ENCODE measurements around the gene CBY2. TPM values are rescaled to one million over a fixed set of nuclear protein-coding genes. Genes with fewer than 3 reads are reported as not detected.

Gene CBY2
- total RNA-seq, 1 experiment from 2014 or later: not detected

DNA sequence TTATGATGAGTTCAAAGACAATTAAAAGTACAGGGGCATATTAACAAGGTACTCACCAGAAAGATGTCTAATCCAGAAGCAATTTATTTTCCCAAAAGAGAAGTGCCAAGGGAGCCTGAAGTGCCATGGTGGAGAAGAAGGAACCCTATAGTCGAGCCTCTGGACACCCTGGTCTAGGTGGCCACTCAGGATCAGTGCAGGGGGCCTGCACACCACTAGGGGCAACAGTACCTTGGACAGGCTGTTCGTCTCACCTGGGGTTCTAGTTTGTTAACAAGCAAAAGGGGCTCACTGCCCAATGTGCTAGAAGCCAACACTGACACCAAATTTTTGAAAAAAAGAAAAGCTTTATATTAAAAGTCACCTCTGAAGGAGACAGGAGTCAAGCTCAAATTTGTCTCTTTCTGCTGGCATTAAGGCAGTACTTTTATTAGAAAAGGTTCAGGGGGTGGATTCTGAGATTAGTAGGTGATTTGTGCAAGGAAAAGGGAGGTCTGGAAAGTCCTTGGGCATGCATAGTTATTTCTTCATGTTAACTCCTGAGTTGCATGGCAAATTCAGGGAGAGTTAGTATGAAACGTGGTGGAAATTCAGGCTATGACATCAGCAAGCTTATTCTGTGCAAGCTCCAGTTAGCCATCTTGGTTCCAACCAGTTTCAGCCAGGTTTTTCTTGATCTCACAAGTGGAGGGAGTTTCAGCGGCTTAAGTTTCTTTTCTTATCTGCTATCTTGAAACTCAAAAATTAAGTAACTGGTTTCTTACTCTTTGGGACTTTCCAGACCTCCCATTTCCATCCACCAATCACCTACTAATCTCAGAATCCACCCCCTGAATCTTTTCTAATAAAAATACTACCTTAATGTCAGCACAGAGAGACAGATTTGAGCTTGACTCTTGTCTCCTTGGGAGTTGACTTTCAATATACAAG, 884 bp upstream of the CBY2 start:
- DNase-seq (ENCODE audit: low read depth): no peak

DNA sequence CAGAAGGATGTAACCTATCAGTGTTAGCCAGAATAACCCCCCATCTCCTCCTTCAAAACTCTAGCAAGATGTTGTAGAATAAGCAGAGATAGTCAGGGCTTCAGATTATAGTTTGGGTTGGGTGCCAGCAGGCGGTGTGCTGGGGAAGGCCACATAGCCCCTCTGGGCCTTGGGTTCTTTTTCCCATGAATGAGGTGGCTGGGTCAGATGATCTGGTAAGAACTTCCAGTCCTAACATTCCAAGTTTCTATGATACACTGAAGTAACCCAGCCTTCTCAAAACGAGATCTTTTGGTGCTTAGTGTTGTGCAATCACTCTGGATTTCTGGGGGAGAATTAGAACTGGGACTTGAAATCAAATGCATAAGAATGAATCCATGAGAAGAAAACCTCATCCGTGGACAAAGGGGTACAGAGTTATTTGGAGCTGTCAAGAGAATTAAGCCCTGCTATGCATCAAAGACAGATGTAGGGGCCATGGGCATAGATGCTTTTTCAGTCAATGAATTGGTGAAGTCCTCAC, 810 bp downstream of the CBY2 start:
- no peak for DNase-seq (ENCODE audit: low read depth)

DNA sequence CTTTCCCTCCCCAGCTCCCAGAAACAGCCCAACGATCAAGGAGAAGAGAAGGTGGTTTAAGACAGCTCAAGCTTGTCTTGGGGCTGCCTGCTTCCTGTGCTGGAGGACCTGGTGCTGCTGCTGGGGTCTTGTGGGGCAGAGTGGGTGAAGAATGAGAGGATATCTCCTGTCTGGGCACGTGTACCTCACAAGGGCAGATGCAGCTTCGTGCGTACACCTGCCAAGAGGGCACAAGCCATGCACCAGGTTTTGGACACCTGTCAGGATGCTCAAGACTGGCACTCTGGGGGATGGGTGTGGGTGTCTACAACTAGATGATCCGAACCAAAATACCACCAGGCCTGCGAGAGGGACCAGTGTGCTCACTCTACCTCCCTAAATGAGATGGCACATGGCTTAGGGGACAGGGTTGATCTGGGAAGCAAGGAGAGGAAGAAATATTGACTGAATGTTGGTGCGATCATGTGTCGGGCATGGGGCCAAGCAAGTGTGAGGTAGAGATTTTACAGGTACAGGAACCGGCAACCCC, 2.2 kb downstream of the CBY2 start:
- no peak for DNase-seq (ENCODE audit: low read depth)

DNA sequence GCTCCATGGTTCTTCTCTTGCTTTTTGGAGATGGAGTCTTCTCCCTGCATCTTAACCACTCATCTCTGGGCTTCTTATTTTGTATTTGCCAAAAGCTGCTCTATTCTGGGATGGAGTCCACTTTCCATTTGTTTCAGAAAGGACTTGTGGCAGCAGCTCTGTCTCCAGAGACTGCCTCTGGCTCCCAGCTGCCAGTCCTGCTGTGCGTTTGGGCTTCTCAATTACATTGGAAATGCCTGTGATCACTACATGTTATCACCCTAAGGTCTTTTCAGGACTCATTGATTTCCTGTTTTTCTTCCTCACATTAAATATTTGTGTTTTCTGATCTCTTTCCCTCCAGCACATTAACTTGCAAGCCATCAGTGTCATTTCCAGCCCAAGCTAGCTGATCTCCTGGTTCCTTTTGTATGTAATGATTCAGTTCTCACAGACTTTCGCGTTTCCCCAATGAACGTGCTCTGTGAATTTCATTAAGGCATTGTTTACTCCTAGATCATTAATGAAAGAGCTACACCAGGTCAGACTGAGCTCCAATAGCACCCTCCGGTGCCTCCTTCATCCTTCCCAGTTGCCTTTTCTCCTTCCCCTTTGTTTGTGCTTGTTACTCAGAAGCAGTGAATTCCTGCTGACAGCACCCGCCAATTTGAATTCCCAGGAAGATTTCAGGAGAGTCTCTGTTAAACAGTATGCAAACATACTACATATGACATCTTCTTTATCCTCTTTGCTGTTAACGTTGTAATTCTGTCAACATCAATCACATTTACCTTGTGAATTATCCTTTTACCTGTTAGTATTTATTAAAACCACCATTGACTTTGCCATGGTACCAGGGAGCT, 3.0 kb downstream of the CBY2 start:
- DNase-seq (ENCODE audit: low read depth): no peak

DNA sequence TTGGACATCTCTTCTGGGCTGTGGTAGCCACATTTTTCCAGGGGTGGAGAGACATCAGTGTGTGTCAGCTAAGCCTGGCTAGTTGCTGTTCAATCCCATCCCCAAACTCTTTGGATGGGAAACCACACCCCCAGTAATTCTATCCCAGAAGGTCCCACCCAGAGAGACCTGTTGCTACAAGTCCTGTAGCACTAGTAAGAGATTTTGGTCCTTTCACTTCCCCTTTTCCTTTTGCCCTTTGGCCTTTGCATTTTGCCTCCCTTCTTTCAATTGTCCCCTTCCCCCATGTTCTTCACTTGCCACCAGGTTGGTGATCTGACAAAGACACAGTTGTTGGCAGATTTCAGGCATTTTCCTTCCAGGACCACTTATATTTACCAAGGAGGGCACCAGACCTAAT, 3.8 kb downstream of the CBY2 start:
- DNase-seq (ENCODE audit: low read depth): no peak

DNA sequence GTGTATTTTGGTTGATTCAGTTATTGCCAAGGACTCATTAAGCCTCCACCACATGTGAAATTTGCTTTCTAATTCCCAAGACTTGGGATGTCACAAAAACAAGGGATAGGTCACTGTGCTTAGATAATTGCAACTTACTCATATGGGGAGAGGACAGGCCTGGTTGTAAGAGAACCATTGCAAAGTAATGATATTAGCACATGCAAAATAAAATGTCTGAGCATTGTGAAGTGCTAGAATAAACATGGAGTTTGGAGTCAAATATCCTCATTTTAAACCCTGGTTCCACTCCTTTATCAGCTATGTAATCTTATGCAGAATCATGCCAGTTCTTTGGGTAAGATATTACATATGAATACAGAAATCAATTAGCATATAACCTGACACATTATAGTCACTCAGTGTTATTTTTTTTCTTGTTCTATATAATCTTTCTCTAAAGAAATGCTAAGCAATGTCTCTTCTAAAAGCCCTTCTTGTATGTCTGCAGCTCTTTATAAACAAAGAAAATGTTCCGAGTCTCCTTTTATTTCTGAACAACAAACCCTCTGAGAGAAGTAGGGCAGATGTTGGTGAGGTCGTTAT, 5.5 kb downstream of the CBY2 start:
- DNase-seq (ENCODE audit: low read depth): no peak

DNA sequence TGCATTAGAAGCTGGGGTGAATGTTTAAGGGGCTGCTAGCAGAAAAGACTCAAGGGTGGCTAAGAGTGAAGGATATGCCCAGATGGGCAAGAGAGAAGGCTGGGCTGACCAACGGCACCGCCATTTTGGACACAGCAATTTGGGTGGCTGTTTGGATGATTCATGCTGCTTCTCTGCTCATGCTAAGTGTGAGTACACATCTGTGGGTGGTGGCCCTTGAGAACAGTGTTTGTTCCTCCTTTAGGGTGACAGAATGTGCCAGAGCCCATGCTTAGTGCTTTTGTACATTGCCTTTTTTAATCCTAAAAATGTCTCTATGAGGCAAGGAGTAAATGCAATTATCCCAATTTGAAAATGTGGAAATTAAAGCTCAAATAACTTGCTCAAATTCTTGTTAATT, 9.8 kb downstream of the CBY2 start:
- DNase-seq (ENCODE audit: low read depth): no peak

DNA sequence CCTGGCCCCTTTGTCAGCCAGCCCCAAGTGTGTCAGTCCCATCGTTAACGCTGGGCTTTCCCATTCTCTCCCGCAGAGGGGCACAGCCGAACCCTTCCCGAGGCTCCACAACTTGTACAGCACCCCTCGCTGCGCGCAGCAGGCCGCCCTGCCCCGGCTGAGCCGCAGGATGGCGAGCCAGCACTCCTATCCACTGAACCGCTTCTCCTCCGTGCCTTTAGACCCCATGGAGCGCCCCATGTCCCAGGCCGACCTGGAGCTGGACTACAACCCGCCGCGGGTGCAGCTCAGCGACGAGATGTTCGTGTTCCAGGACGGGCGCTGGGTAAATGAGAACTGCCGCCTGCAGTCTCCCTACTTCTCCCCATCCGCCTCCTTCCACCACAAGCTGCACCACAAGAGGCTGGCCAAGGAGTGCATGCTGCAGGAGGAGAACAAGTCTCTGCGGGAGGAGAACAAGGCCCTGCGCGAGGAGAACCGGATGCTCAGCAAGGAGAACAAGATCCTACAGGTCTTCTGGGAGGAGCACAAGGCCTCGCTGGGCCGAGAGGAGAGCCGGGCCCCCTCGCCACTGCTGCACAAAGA, 11.1 kb downstream of the CBY2 start:
- no peak for DNase-seq (ENCODE audit: low read depth)

DNA sequence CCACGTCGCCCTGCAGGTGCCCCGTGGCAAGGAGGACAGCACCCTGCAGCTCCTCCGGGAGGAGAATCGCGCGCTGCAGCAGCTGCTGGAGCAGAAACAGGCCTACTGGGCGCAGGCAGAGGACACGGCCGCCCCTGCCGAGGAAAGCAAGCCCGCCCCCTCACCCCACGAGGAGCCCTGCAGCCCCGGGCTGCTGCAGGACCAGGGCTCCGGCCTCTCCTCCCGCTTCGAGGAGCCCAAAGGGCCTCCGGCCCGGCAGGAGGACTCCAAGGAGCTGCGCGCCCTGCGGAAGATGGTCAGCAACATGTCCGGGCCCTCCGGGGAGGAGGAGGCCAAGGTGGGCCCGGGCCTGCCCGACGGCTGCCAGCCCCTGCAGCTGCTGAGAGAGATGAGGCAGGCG, 11.6 kb downstream of the CBY2 start:
- no peak for DNase-seq (ENCODE audit: low read depth)

DNA sequence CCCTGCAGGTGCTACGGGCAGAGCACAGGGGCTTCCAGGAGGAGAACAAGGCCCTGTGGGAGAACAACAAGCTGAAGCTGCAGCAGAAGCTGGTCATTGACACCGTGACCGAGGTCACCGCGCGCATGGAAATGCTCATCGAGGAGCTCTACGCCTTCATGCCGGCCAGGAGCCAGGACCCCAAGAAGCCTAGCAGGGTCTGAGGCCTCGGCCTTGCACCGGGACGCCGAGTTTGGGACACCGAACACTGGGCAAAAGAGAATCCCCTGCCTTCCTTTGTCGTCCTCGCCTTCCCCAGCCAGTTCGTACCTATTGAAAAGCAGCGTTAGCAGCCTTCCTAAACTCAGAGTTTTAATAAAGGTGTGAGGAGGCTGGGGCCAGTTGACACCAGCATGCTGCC, 12.1 kb downstream of the CBY2 start:
- no peak for DNase-seq (ENCODE audit: low read depth)

DNA sequence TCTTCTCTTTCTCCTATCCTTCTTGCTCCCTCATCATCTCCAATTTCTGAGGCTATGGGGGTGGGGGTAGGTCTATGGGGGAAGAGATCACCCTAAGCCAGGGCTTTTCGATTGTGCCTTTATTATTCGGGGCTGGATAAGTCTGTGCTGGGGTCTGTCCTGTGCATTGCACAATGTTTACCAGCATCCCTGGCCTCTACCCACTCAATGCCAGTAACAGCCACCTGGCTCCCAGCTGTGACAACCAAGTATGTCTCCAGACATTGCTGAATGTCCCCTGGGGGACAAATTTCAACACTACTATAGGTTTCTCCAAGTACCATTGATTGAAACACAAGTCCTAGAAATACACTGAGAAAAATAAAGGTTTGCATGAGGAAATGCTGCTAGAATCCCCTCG, 13.2 kb downstream of the CBY2 start:
- no peak for DNase-seq (ENCODE audit: low read depth)

DNA sequence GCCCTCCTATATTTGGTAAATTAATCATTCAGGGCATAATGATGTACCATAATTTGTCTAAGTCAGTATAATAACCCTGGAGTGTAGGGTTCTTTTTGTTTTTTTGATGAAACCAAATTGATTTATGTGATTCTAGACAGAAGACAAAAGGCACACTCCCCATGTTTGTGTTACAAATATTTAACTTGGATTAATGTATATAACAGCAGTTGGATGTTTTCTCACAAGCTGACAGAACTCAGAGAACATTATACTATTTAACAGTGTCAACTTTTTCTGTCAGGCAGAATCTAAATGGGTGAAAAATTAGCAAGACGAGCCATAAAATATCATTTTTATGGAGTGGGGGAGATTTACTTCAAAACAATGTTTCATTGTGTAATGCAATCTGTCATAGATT, 15.2 kb downstream of the CBY2 start:
- no peak for DNase-seq (ENCODE audit: low read depth)

DNA sequence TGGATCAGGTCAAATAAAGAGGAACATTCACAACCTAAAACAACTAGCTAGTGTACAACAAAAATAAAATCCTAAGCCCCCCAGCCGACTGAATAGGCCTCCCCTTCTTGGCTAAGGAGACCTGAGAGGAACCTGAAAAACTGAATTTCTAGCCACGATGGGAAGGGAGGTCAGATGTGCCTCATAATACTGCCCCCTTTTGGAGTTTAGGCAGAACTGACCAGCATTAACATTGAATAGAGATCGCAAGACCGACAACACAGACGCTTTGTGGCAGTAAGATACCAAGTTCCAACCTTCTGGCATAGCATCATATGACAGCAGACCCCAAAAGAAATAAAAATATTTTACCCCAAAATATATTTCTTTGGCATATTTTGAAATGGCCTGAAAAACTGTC, 15.9 kb downstream of the CBY2 start:
- DNase-seq (ENCODE audit: low read depth): peak; percentile 20

DNA sequence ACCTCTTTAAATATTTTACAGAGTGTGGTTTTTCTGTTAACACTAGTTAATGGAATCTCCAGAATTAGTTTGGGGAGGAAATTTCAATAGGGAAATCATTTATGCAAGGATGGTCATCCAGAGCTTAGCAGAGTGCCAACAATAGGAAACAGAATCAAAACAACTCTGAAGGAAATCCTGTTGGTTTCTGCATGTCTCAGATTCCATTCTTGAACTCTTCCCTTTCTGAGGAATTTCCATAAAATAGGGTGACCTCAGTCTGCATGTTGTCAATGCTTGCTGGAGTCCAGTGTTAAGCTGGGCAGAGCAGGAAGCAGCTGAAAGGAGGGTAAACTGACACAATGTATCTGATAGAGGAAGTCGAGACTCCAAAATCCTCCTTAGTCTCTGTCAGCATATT, 16.9 kb downstream of the CBY2 start:
- no peak for DNase-seq (ENCODE audit: low read depth)

DNA sequence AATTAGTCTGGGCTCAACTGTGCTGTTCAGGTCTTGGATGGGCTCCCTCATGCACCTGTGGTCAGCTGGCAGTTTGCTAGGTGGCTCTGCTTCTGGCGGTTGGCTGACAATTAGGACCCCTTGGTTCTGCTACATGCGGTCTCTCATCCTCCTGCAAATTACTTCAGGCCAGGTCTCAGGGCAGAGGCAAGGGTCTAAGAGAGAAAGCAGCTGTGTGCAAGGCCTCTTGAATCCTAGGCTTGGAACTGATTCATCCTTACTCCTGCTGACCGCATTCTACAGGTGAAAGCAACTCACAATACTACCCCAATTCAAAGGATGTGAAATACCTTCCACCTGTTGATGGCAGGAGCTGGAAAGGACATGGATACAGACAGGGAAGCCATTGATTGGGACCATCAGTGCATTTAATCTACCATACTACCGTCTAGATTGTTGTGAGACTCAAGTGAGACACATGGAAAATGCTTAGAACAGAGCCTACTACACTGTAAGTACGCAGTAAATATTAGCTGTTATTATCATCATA, 19.1 kb downstream of the CBY2 start:
- no peak for DNase-seq (ENCODE audit: low read depth)

DNA sequence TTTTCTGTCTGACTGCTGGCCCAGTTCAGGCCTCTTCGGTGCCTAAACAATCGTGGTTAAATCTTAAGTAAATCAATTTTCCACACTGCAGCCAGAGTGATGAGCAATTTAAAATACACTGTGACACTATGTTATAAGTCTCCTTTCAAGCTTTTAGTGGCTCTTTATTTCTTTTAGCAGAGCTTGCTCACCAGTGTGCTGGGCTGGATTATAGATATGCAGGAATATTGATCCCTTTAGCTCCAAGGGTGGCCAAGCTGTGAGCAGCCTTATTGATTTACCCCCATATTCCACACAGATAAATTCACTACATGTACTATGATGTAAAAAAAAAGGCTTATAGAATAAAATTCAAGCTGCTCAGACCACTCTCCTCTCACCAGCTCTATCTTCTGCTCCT, 21.7 kb downstream of the CBY2 start:
- DNase-seq (ENCODE audit: low read depth): no peak

DNA sequence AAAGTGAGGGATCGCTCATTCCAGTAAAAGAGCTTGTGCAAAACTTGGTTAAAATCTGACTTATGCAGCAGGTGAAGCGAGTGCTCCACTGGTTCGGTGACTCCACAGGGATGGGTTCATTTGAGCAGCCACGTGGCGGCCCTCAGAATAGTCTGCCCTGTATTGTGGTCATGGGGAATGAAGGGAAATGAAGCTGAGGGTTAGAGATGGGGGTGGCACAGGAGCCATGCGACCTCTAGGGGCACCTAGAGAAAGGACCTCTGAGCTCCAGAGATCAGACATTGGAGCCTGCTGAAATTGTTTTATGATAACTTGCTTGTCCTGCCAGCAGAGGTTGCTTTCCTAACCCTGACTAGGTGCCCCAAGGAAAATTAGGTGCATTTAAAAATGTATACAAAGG, 26.6 kb downstream of the CBY2 start:
- peak; percentile 51 for DNase-seq (ENCODE audit: low read depth)

DNA sequence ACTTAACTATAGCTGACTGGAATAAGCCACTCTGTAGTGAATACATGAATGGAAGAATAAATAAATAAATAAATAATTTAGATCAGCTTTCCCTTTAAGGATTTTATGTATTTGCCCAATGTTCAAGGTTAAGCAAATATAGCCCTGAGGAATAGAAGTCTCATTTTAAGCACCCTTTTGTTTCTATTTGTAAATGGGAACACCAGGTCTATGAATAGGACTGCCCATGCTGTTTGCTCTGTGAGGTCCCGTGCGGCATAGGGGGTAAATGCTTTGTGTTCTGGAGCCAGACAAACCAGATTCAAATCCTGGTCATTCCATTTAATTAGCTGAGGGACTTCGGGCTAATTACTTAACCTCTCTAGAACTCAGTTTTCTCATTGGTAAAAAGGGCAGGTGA, 29.3 kb downstream of the CBY2 start:
- DNase-seq (ENCODE audit: low read depth): no peak

DNA sequence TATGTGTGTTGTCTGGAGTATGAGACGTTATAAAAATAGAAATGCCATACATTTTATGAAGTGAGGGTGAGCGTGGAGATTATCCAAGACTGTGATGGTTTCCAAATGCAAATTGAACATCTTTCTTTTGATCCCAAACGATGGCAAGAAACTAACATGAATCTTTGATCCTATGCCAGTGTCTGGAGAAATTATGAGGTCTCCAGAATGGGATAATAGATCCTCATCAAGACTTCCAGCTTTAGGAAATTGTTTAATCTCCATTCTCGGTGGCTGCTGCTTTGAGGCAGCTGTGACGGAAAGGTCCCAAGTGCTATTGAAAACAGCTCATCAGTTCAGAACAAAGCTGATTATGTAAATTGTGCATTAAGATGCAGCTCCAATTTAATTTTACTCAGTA, 30.8 kb downstream of the CBY2 start:
- no peak for DNase-seq (ENCODE audit: low read depth)

DNA sequence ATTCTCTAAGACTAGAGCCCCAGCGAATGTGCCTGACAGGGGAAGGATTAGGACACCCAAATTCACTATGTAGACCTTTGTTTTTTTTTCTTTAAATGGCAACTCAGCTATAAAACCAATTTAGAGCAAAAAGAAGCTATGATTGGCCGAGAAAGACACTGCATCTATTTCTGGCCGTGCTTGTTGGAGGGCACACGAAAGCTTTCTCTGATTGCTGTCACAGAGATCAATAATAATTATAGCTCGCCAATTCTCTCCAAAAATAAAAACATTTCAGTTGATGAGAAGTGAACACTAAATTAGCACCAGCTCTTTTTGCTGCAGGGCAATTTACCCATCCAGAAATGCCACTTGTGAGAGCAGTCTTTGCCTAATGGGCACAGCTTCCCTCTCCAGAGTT, 31.2 kb downstream of the CBY2 start:
- DNase-seq (ENCODE audit: low read depth): no peak

DNA sequence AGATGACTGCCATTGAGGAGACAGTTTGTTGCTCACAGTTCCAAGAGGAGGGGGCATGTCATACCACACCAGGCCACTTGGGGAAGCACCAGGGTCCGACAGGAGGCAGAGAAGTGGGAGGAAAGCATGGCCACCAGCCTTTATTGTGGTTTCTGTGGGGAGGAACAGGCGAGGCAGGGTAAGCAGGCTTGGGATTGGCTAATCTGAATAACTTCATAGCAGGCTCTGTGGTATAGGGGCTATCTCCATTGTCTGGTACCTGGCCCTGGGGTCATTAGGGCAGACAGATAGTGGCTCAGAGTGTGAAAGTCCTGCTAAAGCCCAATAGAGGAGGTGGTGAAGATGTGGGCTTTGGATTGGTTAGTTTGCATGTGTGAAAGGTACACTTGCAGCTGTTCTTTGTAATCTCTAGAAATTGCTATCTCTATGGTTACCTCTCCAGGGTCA, 35.5 kb downstream of the CBY2 start:
- no peak for DNase-seq (ENCODE audit: low read depth)
